RWPE1 (cell line): ENCODE data around the gene PNPLA2.

Experiments
- CTCF ChIA-PET: fragments of 350-600 bp; sonication (Branson Sonifier 250); formaldehyde crosslinking; extraction: SDS; loops from one replicate; lab custom pipeline; 2021; lab: Yijun Ruan, JAX
- POLR2A ChIA-PET: fragments of 400-600 bp; formaldehyde crosslinking; extraction: SDS; loops from one replicate; lab custom pipeline; 2020; ENCODE audit warnings: antibody characterized with exemption; ENCODE audit not compliant: low non-redundant PET; lab: Yijun Ruan, JAX
- DNase-seq: peaks from one replicate; pipeline ENCODE4 v3.0.0; 2012; ENCODE audit warnings: low spot score
- H3K27ac ChIP-seq: fragments of 450-650 bp; 2 replicates; pipeline ENCODE4 v1.5.1; 2017
- TF ChIP-seq, protein P1 (sequence below): fragments of 450-650 bp; conservative IDR thresholded peaks from 2 replicates; pipeline ENCODE4 v1.5.1; 2017; ENCODE audit warnings: low read depth, mild to moderate bottlenecking

The PNPLA2 gene

DNA sequence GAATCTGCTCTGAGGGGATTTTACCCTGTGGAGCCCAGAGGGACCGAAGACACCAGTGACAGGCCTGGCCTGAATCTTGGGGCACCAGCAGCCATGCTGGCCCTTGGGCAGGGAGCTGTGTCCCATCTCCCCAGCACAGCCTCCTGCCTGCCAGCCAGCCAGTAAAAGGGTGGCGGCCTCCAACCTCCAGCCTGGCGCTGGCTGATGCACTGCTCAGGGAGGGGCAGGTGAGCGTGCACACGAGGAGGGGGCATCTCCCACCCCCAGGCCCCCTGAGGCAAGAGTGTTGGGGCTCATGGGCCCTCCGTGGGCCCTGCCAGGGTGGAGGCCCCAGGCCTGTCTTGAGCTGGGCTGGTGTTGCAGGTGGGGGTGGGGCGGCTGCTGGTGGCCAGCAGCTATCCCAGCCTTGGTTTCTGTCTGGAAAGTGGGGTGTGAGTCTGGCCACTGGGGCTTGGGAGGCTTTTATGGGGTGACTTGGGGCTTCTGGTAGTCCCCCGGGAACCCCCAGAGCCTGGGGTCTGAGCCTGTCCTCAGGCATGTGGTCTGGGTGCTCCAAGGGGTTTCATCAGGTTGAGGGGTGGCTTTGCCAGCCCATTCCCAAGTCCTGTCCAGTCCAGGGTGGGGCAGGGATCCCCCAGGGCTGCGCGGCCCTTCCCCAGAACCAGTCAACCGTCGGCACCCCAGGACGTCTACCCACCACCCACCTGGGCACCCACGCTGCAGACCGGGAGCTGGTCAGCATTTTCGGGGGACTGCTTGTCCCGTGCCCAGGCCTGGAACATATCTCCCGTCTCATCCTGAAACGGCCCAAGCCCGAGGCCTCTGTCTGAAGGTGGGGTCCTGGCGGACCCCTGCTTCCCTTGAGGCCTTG is 41.8 kb downstream of the PNPLA2 start:
- ChIA-PET POLR2A (interaction anchor here (1.6 kb wide), 1 partner anchor 17 kb away, joined by 7 read pairs; the partner anchor contains the start of gene TSPAN4), CTCF (interaction anchor here (0.7 kb wide), 1 partner anchor 85 kb away, joined by 3 read pairs; no protein-coding TSS in a partner anchor)
- TF ChIP-seq, protein P1, sequence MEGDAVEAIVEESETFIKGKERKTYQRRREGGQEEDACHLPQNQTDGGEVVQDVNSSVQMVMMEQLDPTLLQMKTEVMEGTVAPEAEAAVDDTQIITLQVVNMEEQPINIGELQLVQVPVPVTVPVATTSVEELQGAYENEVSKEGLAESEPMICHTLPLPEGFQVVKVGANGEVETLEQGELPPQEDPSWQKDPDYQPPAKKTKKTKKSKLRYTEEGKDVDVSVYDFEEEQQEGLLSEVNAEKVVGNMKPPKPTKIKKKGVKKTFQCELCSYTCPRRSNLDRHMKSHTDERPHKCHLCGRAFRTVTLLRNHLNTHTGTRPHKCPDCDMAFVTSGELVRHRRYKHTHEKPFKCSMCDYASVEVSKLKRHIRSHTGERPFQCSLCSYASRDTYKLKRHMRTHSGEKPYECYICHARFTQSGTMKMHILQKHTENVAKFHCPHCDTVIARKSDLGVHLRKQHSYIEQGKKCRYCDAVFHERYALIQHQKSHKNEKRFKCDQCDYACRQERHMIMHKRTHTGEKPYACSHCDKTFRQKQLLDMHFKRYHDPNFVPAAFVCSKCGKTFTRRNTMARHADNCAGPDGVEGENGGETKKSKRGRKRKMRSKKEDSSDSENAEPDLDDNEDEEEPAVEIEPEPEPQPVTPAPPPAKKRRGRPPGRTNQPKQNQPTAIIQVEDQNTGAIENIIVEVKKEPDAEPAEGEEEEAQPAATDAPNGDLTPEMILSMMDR = no peak
- DNase-seq = no peak
- H3K27ac ChIP-seq = peak overlapping the region; percentile 74

DNA sequence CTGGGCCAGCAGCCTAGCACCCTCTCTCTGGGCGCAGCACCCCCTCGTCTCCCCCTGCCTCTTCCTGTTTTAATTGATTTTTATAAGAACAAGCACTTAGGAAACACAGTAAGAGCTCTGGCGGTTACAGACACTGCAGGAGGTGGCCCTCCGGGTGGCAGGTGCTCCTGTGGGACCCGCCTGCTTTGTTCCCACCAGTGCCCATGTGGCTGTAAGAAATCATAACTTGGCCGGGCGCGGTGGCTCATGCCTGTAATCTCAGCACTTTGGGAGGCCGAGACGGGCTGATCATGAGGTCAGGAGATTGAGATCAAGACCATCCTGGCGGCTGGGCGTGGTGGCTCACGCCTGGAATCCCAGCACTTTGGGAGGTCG is 42.4 kb downstream of the PNPLA2 start:
- H3K27ac ChIP-seq = peak overlapping the region; percentile 74
- TF ChIP-seq, protein P1 = no peak
- ChIA-PET CTCF (no interaction called here), POLR2A (no interaction called here)
- no peak for DNase-seq

DNA sequence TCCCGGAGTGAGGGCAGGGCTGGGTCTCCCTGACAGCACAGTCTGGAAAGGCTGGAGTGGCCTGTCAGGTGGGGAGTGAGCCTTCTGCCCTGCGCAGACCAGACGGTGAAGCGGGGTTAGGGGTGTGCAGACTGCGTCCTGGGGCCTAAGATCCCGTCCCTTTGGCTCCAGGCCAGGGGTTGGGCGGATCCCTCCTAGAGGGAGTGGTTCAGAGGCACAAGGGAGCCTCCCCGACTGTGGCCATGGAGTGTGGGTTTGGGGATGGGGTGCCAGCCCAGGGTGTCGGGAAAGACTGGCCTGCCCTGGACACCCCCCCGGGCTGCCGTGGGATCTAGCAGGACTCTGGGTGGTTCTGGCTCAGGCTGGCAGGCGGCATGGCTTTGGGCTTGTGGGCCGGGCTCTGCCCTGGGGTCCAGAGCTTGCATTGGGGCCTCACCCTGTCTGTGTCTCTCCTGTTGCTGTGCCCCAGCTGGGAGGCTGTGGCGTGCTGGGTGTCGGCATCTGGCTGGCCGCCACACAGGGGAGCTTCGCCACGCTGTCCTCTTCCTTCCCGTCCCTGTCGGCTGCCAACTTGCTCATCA is 43.5 kb downstream of the PNPLA2 start:
- ChIA-PET CTCF (no interaction called here), POLR2A (no interaction called here)
- no peak for DNase-seq
- H3K27ac ChIP-seq = peak overlapping the region; percentile 74
- TF ChIP-seq, protein P1 = no peak

DNA sequence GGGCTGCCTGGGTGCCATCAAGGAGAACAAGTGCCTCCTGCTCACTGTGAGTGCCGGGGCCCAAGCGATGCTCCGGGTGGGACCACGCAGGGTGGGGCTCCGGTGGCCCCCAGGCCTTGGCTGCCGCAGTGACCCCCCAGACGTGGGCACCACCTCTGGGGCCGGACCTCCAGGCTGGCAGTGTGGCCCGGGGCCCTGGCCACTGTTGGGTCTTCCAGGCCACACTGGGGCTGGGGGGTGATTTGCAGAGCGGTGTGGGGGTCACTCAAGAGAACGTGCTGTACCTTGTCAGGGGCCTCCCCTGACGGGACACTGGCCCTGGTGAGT is 43.9 kb downstream of the PNPLA2 start:
- DNase-seq = no peak
- peak overlapping the region; percentile 74 for H3K27ac ChIP-seq
- TF ChIP-seq, protein P1 = no peak
- CTCF ChIA-PET = no interaction called here
- POLR2A ChIA-PET = no interaction called here

DNA sequence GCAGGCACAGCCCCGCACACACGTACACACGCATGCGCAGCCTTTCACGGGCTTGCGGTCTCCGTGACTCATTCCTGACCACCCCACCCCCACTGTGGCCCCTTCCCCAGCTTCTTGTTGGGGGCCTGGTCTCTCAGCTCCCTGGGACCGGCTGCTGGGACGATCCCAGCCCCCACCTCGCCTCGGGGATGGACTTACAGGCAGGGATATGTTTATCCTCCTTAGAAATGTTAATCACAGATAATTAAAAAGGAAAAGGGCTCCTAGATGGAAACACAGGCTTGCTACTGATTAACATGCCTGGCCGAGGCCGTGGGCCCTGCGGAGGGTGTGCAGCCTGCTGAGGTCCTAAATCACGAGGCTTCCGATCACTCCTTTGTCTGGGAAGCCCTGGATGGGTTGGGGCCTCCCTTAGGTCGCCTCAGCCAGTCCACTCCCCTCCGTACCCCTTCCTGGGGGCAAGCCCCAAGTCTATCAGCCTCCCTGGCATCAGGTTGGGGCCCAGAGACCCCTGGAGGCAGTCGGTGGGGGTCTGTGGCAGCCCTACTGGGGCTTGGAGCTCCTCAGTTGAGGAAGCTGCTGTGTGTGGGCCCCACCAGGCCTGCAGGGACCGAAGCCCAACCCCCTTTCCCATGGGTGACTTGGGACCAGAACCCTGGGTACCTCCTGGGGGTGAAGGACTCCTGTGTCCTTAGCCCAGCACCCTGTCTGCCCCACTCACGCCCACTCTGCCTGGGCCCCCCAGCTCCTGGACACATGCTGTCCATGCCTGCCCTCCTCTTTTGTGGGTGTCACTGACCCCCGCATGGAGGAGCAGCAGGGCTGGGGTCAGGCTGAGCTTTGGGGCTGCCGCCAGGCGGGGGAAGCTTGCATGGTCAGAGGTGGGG is 44.6 kb downstream of the PNPLA2 start:
- DNase-seq = no peak
- ChIA-PET CTCF (interaction anchor here (0.9 kb wide), 1 partner anchor 15 kb away, joined by 3 read pairs; no protein-coding TSS in a partner anchor), POLR2A (no interaction called here)
- H3K27ac ChIP-seq = peak overlapping the region; percentile 74
- TF ChIP-seq, protein P1 = no peak
